BLaER1 treated with 17β-estradiol and CSF1 and Interleukin-3, amounts not matched to agents 10 nM and 100 nM (cell line): Measurements from ENCODE around the gene KRTAP4-5.
"Not testable (repeated sequence)": the region's sequence is repeated elsewhere in the genome, so short reads cannot be mapped to it uniquely, and the experiment has no call there.

ENCODE experiments used
- H3K27ac ChIP-seq, 11 experiments: shearing (Covaris generic); formaldehyde crosslinking; 2 replicates each; pipeline ENCODE4 v1.8.1; 2022
- H3K27me3 ChIP-seq, 11 experiments: shearing (Covaris generic); formaldehyde crosslinking; 2 replicates each; pipeline ENCODE4 v1.8.1; 2022
- H3K36me3 ChIP-seq, 11 experiments: shearing (Covaris generic); formaldehyde crosslinking; 2 replicates each; pipeline ENCODE4 v1.8.1; 2022
- H3K4me1 ChIP-seq, 10 experiments: shearing (Covaris generic); formaldehyde crosslinking; 2 replicates each; pipeline ENCODE4 v1.8.1; 2022
- H3K4me2 ChIP-seq, 11 experiments: shearing (Covaris generic); formaldehyde crosslinking; 2 replicates each; pipeline ENCODE4 v1.8.1; 2022
- H3K4me3 ChIP-seq, 10 experiments: shearing (Covaris generic); formaldehyde crosslinking; 2 replicates each; pipeline ENCODE4 v1.8.1; 2022
- H3K9ac ChIP-seq, 11 experiments: shearing (Covaris generic); formaldehyde crosslinking; 2 replicates each; pipeline ENCODE4 v1.8.1; 2022
- H3K9me3 ChIP-seq, 11 experiments: shearing (Covaris generic); formaldehyde crosslinking; replicated peaks in 1 of 11; 2 replicates each; pipeline ENCODE4 v1.8.1; 2022
- H4K20me1 ChIP-seq, 11 experiments: shearing (Covaris generic); formaldehyde crosslinking; 2 replicates each; pipeline ENCODE4 v1.8.1; 2022
- Cebpa-rat ChIP-seq, 11 experiments: shearing (Covaris generic); IDR thresholded peaks; 2 replicates each; pipeline ENCODE4 v1.8.1; 2022

The KRTAP4-5 gene

GRCh38 chr17:41103896-41104295, 45.7 kb downstream of the KRTAP4-5 start:
- Histone ChIP-seq H3K27ac (no peak overlapping the region), H3K9ac (no peak overlapping the region), H3K36me3 (no peaks in the 10 kb centered on the region), H4K20me1 (no peaks in the 10 kb centered on the region), H3K9me3 (peaks cover 0 to 13% (median 3%) of the 10 kb centered on the region in 11 experiments; a peak in 5 of 22 replicates), H3K4me2 (no peak overlapping the region), H3K27me3 (no peaks in the 10 kb centered on the region), H3K4me1 (peaks cover 19 to 25% (median 23%) of the 10 kb centered on the region in 10 experiments), H3K4me3 (no peak overlapping the region)
- no peak for TF ChIP-seq Cebpa-rat (IDR thresholded peaks at IDR 0.05)

GRCh38 chr17:41101586-41102259, 47.9 kb downstream of the KRTAP4-5 start, which contains the start of gene KRTAP4-16:
Gene KRTAP4-16 (minus strand): TSS chr17:41102209. CDS start chr17:41102209, 0 bp downstream.
- H3K4me1 ChIP-seq = peaks cover 9 to 11% (median 11%) of the 10 kb centered on the region in 10 experiments
- H3K36me3 ChIP-seq = no peaks in the 10 kb centered on the region
- no peak within 1 kb of the TSS for H3K9ac ChIP-seq
- no peaks in the 10 kb centered on the region for H4K20me1 ChIP-seq
- no peak within 1 kb of the TSS for H3K4me3 ChIP-seq
- no peak within 1 kb of the TSS for H3K27ac ChIP-seq
- TF ChIP-seq Cebpa-rat (IDR thresholded peaks at IDR 0.05) = no peak
- H3K9me3 ChIP-seq = no peaks in the 10 kb centered on the region; a peak in 2 of 22 replicates
- no peak within 1 kb of the TSS for H3K4me2 ChIP-seq
- H3K27me3 ChIP-seq = no peaks in the 10 kb centered on the region

GRCh38 chr17:41099682-41100480, 49.7 kb downstream of the KRTAP4-5 start:
- not testable (repeated sequence) for H3K9me3 ChIP-seq, H3K36me3 ChIP-seq, H3K9ac ChIP-seq, H4K20me1 ChIP-seq, H3K4me3 ChIP-seq, H3K27ac ChIP-seq, H3K27me3 ChIP-seq
- peak overlapping the region in 10 of 11 experiments; percentile 34 to 72 (median 45); a peak in 17 of 22 replicates for H3K4me2 ChIP-seq
- H3K4me1 ChIP-seq = peaks cover 9 to 11% (median 11%) of the 10 kb centered on the region in 10 experiments
